GM18520 (cell line): ENCODE measurements around the gene CATSPERD.
"Not testable (repeated sequence)": the region's sequence is repeated elsewhere in the genome, so short reads cannot be mapped to it uniquely, and the experiment has no call there.

Experiments used
- ATAC-seq: cut with Tn5 transposase; IDR thresholded peaks from one replicate; pipeline ENCODE4 v1.9.1; 2021; ENCODE audit not compliant: unreplicated experiment

Gene CATSPERD

DNA sequence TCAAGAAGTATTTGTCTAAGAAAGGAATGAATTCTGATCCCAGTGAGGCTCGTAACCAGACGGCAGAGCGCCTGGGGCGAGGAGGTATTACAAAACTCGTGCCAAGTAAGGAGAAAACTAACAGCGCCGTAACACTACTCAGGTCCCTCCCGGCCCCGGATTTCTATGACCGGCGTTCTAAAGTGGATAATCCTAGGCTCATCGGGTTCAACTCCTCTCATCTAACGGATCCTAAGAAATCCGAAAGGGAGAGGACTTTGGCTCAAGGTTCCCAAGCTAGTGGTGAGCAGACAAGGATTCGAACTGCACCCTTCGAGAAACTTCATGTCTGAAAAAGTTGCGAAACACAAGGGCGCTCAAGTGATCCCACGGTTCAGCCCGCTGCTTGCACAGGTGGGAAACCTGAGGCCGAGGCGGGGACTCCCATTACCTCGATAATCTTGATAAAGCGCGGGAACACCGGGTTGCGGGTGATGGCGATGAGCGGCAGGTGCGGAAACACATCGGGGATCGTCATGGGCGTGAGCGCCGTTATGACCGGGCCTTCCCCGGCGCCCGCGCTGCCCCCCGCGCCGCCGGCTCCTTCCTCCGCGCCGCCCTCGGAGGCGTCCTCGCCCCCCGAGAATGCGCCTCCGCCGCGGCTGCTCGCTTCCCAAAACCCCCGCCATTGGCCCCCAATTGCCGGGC is 1.0 kb upstream of the CATSPERD start:
- no peak for ATAC-seq

DNA sequence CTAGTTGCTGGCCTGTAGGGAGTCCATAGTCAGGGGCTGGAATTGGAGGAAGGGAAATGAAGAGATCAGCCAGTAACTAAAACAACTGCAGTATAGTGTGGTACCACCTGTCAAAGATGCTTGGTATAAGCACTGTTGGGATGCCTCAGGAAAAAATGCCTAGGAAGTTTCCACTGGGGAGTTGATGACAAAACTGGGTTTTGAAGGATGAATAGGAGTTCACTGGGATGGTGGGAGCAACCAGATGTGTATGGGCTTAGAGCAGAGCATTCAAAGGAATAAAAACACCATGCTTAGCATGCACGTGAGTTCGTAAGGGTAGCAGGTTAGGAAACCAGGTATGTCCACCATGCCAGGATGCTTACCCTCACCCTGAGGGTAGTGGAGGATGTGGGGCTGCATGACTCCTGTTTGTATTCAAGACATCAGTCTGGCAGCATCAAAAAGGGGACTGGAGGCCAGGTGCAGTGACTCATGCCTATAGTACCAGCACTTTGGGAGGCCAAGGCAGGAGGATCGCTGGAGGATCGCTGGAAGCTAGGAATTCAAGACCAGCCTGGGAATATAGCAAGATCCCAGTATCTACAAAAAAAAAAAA is 7.1 kb downstream of the CATSPERD start:
- ATAC-seq = no peak

DNA sequence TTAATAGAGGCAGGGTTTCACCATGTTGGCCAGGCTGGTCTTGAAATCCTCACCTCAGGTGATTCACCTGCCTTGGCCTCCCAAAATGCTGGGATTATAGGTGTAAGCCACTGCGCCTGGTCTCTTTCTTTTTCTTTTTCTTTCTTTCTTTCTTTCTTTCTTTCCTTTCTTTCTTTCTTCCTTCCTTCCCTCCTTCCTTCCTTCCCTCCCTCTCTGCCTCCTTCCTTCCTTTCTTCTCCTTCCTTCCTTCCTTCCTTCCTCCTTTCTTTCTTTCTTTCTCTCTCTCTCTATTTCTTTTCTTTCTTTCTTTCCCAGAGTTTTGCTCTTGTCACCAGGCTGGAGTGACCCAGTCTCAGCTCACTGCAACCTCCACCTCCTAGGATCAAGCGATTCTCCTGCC is 12.7 kb downstream of the CATSPERD start:
- ATAC-seq = not testable (repeated sequence)

DNA sequence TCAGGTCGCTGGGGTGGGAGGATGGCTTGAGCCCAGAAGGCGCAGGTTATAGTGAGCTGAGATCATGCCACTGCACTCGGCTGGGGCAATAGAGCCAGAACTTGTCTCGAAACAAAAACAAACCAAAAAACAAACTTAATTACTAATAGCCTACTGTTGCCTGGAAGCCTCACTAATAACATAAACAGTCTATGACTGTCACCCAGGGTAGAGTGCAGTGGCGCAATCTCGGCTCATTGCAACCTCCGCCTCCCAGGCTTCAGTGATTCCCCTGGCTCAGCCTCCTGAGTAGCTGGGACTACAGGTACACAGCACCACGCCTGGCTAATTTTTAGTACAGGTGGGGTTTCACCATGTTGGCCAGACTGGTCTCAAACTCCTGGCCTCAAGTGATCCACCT is 18.0 kb downstream of the CATSPERD start:
- no peak for ATAC-seq

DNA sequence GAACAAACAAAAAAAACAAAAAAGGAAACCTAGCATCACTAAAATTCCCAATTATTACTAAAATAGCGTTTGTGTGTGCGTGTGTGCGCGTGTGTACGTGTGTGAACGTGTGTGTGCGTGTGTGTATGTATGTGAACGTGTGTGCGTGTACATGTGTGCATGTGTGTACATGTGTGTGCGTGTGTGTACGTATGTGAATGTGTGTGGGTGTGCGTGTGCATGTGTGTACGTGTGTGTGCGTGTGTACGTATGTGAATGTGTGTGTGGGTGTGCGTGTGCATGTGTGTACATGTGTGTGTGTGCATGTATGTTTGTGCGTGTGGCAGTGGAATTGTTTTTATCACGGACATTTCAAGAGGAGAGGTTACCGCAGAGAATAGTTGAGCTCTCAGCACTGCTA is 21.6 kb downstream of the CATSPERD start:
- ATAC-seq = no peak

DNA sequence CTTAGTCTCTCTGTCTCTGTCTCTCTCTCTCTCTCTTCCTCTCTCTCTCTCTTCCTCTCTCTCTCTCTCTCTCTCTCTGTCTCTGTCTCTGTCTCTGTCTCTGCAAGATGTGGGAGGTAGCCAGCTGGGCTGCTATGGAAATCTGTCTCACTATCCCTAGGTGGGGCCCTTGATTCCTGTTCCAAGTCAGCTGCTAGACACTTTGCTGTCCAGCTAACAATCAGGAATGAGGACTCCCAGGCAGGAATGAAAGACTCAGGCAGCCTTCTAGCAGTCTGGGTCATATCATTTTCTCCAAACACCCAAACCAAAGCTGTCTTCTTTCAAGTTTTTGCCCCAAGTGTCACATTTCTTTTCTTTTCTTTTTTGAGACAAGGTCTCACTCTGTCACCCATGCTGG is 23.2 kb downstream of the CATSPERD start:
- no peak for ATAC-seq

DNA sequence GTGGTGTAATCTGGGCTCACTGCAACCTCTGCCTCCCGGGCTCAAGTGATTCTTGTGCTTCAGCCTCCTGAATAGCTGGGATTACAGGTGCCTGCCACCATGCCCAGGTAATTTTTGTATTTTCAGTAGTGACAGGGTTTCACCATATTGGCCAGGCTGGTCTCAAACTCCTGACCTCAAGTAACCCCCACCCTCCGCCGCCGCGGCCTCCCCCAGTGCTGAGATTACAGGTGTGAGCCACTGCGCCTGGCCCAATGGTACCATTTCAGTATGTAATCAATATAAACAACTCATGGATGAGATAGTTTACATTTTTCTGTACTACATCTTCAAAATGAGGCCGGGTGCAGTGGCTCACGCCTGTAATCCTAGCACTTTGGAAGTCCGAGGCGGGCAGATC is 24.6 kb downstream of the CATSPERD start:
- not testable (repeated sequence) for ATAC-seq

DNA sequence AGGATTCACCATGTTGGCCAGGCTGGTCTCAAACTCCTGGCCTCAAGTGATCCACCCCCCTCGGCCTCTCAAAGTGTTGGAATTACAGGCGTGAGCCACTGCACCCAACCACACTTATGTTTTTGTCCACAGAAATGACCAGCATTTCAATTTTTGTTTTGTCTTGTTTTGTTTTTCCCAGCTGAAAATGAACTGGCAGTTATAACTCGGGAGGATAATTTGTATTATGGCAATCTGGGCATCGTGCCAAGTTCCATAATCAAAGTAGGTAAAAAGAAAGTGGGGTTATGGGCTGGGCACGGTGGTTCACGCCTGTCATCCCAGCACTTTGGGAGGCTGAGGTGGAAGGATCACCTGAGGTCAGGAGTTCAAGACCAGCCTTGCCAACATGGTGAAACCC is 28.5 kb downstream of the CATSPERD start:
- not testable (repeated sequence) for ATAC-seq

DNA sequence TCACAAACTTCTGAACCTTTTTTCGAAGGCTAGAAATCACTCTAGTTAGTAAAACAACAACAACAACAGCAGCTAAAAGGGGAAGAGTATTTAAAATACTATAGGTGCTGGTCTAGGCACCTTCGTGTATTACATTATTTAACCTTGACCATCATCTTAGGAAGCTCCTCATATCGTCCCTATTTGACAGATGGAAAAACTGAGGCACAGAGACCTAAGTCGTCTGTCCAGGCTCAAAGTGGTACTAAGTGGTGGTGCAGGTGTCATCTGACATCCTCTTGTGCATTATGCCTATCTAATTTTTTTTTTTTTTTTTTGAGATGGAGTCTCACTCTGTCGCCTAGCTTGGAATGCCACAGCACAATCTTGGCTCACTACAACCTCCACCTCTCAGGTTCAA is 29.1 kb downstream of the CATSPERD start:
- no peak for ATAC-seq

DNA sequence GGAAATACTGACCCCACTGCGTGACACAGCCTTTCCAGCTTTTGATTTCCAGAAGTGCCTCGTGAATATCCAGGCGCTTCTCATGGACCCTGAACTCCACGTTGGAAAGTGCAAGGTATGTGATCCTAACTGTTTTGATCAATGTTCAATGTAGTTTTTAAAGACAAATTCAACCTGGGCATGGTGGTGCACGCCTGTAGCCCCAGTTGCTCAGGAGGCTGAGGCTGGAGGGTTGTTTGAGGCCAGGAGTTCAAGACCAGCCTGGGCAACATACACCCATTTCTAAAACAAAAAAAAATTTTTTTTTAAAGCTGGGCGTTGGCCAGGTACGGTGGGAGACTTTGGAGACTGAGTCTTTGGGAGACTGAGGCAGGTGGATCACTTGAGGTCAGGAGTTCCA is 31.3 kb downstream of the CATSPERD start:
- ATAC-seq = no peak

DNA sequence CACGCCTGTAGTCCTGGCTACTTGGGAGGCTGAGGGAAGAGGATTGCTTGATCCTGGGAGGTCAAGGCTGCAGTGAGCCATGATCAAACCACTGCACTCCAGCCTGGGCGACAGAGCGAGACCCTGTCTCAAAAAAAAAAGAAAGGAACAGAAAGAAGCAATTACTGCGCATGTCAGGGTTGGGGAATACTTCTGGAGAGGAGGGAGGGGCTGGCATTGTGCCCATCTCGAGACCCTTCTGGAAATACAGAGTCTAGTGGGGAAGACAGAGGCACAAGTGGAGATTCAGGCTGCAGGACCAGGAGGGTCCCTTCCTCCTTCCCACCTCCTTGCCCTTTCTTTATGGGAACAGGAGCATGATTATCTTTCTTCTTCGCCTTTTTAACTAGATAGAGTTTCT is 33.3 kb downstream of the CATSPERD start:
- no peak for ATAC-seq

DNA sequence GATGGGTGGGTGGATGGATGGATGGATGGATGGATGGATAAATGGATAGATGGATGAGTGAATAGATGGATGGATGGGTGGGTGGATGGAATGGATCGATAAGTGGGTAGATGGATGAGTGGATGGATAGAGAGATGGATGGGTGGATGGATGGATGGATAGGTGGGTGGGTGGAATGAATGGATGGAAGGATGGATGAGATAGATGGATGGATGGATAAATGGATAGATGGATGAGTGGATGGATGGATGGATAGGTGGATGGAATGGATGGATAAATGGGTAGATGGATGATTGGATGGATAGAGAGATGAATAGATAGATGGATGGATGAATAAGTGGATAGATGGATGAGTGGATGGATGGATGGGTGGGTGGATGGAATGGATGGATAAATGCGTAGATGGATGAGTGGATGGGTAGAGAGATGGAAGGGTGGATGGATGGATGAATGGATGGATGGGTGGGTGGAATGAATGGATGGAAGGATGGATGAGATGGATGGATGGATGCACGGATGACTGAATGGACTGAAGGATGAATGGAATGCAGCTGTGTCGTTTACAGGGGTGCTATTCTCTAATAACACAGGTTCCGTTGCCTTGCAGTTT is 42.3 kb downstream of the CATSPERD start:
- ATAC-seq = no peak

DNA sequence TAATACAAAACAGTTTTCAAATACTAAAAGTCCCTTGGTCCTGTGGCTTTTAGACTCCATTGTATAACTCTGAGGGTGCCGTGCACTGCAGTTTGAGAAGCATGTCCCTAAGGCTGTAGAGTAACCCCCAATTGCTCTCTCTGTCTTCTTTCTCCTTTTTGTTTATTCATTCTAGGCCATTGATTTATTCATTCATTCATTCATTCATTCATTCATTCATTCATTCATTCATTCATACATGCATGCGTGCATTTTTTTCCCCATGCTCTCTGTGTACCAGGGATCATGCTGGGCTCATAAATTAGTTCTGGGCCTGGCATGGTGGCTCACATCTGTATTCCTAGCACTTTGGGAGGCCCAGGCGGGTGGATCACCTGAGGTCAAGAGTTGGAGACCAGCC is 44.8 kb downstream of the CATSPERD start:
- ATAC-seq = no peak

DNA sequence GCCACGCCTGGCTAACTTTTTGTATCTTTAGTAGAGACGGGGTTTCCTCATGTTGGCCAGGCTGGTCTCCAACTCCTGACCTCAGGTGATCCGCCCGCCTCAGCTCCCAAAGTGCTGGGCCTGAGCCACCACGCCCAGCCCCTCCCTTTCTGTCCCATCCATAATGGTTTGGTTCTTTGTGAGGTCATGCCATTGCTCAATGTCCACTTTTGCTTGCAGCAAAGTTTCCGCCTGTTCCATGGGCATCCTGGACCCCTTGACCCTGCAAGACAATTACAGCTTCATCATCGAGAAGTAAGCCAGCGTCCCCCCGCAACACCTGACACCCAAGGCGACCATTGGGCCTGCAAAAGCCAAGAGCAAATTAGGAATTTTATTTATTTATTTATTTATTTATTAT is 47.5 kb downstream of the CATSPERD start:
- no peak for ATAC-seq

DNA sequence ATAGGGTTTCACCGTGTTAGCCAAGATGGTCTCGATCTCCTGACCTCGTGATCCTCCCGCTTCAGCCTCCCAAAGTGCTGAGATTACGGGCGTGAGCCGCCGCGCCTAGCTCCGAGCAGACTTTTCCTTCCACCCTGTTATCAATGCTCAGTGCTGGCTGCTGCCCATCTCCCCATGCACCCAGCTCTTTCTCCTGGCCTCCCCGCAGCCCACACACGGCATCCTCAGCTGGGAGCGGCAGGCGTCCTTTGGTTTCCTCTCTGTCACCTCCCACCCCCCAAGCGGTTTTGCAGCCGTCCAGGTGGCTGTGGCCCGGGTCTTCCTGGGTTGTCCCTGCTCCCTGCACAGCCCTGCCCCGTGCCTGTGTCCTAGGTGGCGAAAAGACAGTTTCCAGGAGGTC is 52.0 kb downstream of the CATSPERD start:
- no peak for ATAC-seq

DNA sequence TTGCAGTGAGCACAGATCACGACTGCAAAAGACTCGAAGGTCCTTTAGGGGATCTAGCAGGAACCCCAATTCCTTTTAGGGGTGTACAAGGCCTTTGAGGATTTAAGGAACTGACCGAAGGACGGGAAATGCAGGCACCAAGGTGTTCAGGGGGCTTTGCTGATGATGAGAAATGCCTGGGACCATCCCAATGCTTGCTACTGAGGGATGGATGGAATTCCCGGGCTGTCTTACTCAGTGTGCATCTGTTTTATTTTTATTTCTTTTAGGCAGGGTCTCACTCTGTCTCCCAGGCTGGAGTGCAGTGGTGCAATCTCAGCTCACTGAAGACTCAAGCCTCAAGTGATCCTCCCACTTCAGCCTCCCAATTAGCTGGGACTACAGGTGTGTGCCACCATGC is 52.8 kb downstream of the CATSPERD start:
- ATAC-seq = no peak

DNA sequence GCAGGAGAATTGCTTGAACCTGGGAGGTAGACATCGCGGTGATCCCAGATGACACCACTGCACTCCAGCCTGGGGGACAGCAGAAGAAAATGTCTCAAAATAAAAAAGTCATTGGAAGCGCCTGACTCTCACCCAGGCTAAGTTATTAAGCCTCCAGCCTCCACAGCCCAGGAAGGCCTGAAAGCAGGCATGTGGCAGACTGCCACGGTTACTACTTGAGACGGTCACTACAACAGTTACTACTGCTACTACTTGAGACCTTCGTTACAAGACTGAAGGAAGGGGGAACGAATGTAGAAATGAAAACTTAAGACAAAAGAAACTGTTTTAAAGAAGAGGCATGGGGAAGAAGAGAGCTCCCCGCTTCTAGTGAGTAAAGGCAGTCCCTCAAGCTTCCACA is 54.5 kb downstream of the CATSPERD start:
- ATAC-seq = no peak

DNA sequence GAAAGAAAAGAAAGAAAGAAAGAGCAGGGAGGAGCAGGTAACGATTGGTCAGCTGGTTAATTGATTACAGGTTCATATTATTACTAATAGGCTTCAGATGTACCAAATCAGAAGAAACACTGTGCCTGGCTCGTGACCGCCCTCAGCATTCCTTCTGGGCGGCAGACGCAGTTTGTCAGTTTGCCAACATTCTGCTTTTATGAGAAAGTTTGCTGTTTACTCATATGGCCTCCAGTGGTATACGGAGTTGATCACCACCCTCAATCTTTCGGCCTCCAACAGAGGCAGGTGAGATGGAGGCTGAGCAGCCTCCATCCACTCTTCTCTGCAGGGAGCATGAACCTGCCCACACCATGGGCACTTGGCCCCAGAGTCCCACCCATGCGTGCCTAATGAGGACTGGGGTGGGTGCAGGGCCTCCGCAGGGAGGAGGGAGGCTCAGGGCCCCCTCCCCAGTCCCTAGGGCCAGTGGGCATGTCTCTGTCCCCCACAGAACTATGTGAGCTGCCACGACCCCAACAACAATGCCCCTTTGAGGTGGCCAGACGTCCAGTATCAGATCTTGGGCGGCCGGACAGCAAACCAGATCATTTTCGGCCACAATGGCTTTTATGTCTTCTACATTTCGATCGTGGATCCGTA is 55.4 kb downstream of the CATSPERD start:
- ATAC-seq = no peak

DNA sequence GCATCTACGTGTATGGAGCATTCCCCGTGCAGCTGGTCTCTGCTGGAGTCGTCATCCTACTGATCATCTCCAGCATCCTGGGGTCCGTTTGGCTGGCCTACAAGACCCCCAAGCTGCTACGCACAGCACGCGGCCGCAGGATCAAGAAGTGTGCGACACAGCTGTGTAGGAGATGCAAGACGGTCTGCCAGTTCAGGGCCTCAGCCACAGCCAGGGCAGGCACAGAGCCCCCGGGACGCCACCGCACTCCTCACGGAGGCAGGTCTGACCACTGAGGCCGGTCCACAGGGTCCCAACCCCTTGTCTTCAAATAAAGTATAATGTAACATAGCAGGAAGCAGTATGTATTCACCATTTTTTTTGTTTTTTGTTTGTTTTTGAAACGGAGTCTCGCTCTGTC is 58.0 kb downstream of the CATSPERD start:
- no peak for ATAC-seq

DNA sequence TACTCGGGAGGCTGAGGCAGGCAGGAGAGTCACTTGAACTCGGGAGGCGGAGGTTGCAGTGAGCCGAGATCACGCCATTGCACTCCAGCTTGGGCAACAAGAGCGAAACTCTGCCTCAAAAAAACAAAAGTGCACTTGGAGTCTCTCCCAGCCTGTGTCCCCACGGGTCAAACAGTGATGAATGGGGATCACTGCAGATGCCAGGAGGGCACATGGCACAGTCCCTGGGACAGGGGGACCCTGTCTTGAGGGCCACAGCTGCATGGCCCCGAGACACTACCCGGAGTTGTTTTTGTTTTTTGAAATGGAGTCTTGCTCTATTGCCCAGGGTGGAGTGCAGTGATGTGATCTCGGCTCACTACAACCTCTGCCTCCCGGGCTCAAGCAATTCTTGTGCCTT is 60.5 kb downstream of the CATSPERD start:
- ATAC-seq = not testable (repeated sequence)

DNA sequence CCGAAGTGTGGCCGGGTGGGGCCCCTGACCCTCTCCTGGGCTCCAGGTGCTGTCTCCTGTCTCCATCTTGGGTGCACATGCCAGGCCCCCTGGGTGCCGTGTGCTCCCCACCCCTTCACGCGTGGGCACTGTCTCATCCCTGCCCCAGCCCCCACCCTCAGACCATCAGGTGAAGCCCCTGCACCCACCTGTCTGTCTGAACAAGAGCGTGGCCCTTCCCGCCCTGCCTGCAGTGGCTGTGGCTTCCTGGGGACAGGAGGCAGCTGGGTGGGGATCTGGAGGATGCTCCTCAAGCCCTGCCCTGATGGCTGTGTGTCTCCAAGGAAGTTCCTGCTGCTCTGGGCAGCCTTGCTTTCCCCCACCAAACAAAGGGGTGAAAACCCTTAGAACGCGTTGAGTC is 61.9 kb downstream of the CATSPERD start:
- ATAC-seq = no peak
